ENCODE measurements around the gene SDHB. TPM values are rescaled to one million over a fixed set of nuclear protein-coding genes. Genes with fewer than 3 reads are reported as not detected.
A peak's percentile ranks its signal among the peaks of the same experiment; 100 is the strongest.

The SDHB gene
- total and polyA plus RNA-seq, 2 donors (not counting 1 experiment from before 2014, with no cell fraction given): 58.0 to 61.0 TPM

GRCh38 chr1:17018849-17019248, 35.0 kb downstream of the SDHB start:
- Mint-ChIP-seq H3K4me1 (peaks cover 16% of the 10 kb centered on the region), H3K9me3 (ENCODE audit: insufficient read depth) (no peaks in the 10 kb centered on the region), H3K4me3 (no peak overlapping the region), H3K27me3 (no peaks in the 10 kb centered on the region), H3K27ac (peak overlapping the region; percentile 84)
- no peak for TF ChIP-seq CTCF (IDR thresholded peaks at IDR 0.05)
- no peak for TF ChIP-seq EZH2 (IDR thresholded peaks at IDR 0.05; ENCODE audit: borderline replicate concordance, insufficient read depth, low read depth, low read length, poor library complexity, severe bottlenecking)
- no peak overlapping the region for H2AFZ ChIP-seq (ENCODE audit: insufficient read depth, low read depth, low read length, poor library complexity, severe bottlenecking)
- H3K9ac ChIP-seq (ENCODE audit: low read length): no peak overlapping the region
- H3K9me3 ChIP-seq (ENCODE audit: control extremely low read depth in 1 of 3, control insufficient read depth in 2 of 3, insufficient read depth in 1 of 3, low read length in 2 of 3): no peaks in the 10 kb centered on the region
- intact Hi-C loops (cut with micrococcal nuclease): no loop called here
- no peak overlapping the region for H3K4me2 ChIP-seq (replicated peaks; ENCODE audit: low read depth, low read length, poor library complexity, severe bottlenecking)
- H3K4me1 ChIP-seq (ENCODE audit: control insufficient read depth in 2 of 2, insufficient read depth in 2 of 2, low read length in 2 of 2): peaks cover 12 to 13% of the 10 kb centered on the region in 2 donors
- no peak for ATAC-seq (ENCODE audit: low read depth)
- H3K4me3 ChIP-seq (ENCODE audit: control extremely low read depth in 1 of 5, extremely low read depth in 1 of 5, insufficient read depth in 1 of 5, low read depth in 2 of 5, low read length in 4 of 5): no peak overlapping the region
- CTCF ChIA-PET: interaction anchor here (0.7 kb wide), 1 partner anchor 27 kb away, joined by 3 read pairs; no protein-coding TSS in a partner anchor
- H3K27ac ChIP-seq (ENCODE audit: low read length in 2 of 2): peak overlapping the region in 1 of 2 donors; percentile 58
- no peaks in the 10 kb centered on the region for H3K79me2 ChIP-seq (ENCODE audit: control insufficient read depth, insufficient read depth, low read length)
- WGBS (ENCODE audit: insufficient coverage): 64% methylated on average over 1 of the region's 1 CpG
- POLR2A ChIA-PET: no interaction called here
- H4K20me1 ChIP-seq (ENCODE audit: control insufficient read depth, insufficient read depth, low read length, poor library complexity, severe bottlenecking): no peaks in the 10 kb centered on the region
- peaks cover 6 to 52% of the 10 kb centered on the region in 2 experiments for H3K36me3 ChIP-seq (replicated peaks in 1 of 2; ENCODE audit: control extremely low read depth in 1 of 2, control insufficient read depth in 1 of 2, extremely low read depth in 1 of 2, insufficient read depth in 2 of 2, low read length in 1 of 2)
- DNase-seq: peak; percentile 30
- no peaks in the 10 kb centered on the region for H3K27me3 ChIP-seq (replicated peaks in 1 of 4; ENCODE audit: control extremely low read depth in 1 of 4, control insufficient read depth in 3 of 4, insufficient read depth in 4 of 4, low read length in 3 of 4)

- H3K27me3 Mint-ChIP-seq: no peaks in the 10 kb centered on the region
- intact Hi-C loops (cut with micrococcal nuclease): no loop called here
- H3K4me1 ChIP-seq (ENCODE audit: control insufficient read depth in 2 of 2, insufficient read depth in 2 of 2, low read length in 2 of 2): peaks cover 7 to 18% of the 10 kb centered on the region in 2 donors
- H3K4me2 ChIP-seq (replicated peaks; ENCODE audit: low read depth, low read length, poor library complexity, severe bottlenecking): no peak overlapping the region
- ATAC-seq (ENCODE audit: low read depth) (no peak), DNase-seq (no peak)
- peaks cover 16% of the 10 kb centered on the region for H3K4me1 Mint-ChIP-seq
- TF ChIP-seq CTCF (IDR thresholded peaks at IDR 0.05) (no peak), EZH2 (IDR thresholded peaks at IDR 0.05; ENCODE audit: borderline replicate concordance, insufficient read depth, low read depth, low read length, poor library complexity, severe bottlenecking) (no peak)
- no peaks in the 10 kb centered on the region for H3K9me3 ChIP-seq (ENCODE audit: control extremely low read depth in 1 of 3, control insufficient read depth in 2 of 3, insufficient read depth in 1 of 3, low read length in 2 of 3)
- 100% methylated on average over 4 of the region's 7 CpGs for WGBS (ENCODE audit: insufficient coverage)
- H3K27me3 ChIP-seq (replicated peaks in 1 of 4; ENCODE audit: control extremely low read depth in 1 of 4, control insufficient read depth in 3 of 4, insufficient read depth in 4 of 4, low read length in 3 of 4): no peaks in the 10 kb centered on the region
- H4K20me1 ChIP-seq (ENCODE audit: control insufficient read depth, insufficient read depth, low read length, poor library complexity, severe bottlenecking): no peaks in the 10 kb centered on the region
- CTCF ChIA-PET: interaction anchor here (1.4 kb wide), 1 partner anchor 27 kb away, joined by 5 read pairs; no protein-coding TSS in a partner anchor
- no peak overlapping the region for H3K4me3 ChIP-seq (ENCODE audit: control extremely low read depth in 1 of 5, extremely low read depth in 1 of 5, insufficient read depth in 1 of 5, low read depth in 2 of 5, low read length in 4 of 5)
- H3K9ac ChIP-seq (ENCODE audit: low read length): no peak overlapping the region
- H3K36me3 ChIP-seq (replicated peaks in 1 of 2; ENCODE audit: control extremely low read depth in 1 of 2, control insufficient read depth in 1 of 2, extremely low read depth in 1 of 2, insufficient read depth in 2 of 2, low read length in 1 of 2): peaks cover 4 to 38% of the 10 kb centered on the region in 2 experiments
- no peak overlapping the region for H3K4me3 Mint-ChIP-seq
- H2AFZ ChIP-seq (ENCODE audit: insufficient read depth, low read depth, low read length, poor library complexity, severe bottlenecking): no peak overlapping the region
- no peaks in the 10 kb centered on the region for H3K9me3 Mint-ChIP-seq (ENCODE audit: insufficient read depth)
- H3K27ac ChIP-seq (ENCODE audit: low read length in 2 of 2): no peak overlapping the region
- peak overlapping the region; percentile 59 for H3K27ac Mint-ChIP-seq
- POLR2A ChIA-PET: interaction anchor here (0.6 kb wide), 1 partner anchor 34 kb away, joined by 4 read pairs; no protein-coding TSS in a partner anchor
- no peaks in the 10 kb centered on the region for H3K79me2 ChIP-seq (ENCODE audit: control insufficient read depth, insufficient read depth, low read length)
Measured at GRCh38 chr1:17017435-17017834, 36.4 kb downstream of the SDHB start.

Measured in B cell (primary cell).